HL-60 (cell line): Measurements from ENCODE around the gene ACRV1.

ENCODE experiments used
- CTCF ChIP-seq: IDR thresholded peaks from one replicate; pipeline ENCODE4 v1.5.1; 2011; ENCODE audit warnings: low read length, control low read depth, inconsistent platforms; ENCODE audit not compliant: insufficient read depth
- GABPA ChIP-seq: IDR thresholded peaks from 2 replicates; pipeline ENCODE4 v1.6.1; 2012; ENCODE audit warnings: low read depth
- POLR2AphosphoS5 ChIP-seq: IDR thresholded peaks from 2 replicates; pipeline ENCODE4 v1.6.1; 2012; ENCODE audit warnings: low read depth
- REST ChIP-seq: IDR thresholded peaks from 2 replicates; pipeline ENCODE4 v1.6.1; 2012; ENCODE audit warnings: low read depth; ENCODE audit not compliant: insufficient replicate concordance

GRCh38 chr11:125688066-125688465 is 7.4 kb upstream of the ACRV1 start:
- TF ChIP-seq CTCF (no peak), POLR2AphosphoS5 (no peak), REST (no peak), GABPA (no peak)
